ENCODE results near the gene GTPBP8. TPM values are rescaled to one million over a fixed set of nuclear protein-coding genes. Genes with fewer than 3 reads are reported as not detected.

Gene GTPBP8
- total and polyA plus RNA-seq, 2 of the 8 experiments (the other 6 are each of a cell fraction or from before 2014, with no cell fraction given) = 25.8 to 27.6 TPM

GRCh38 chr3:112974894-112975293 lies 15.9 kb upstream of the GTPBP8 start, which contains the start of gene CD200R1:
Gene CD200R1, minus strand, starts transcription at chr3:112975103. Its CDS starts 246 bp downstream, at chr3:112974857.
- Histone ChIP-seq H3K4me2 (ENCODE audit: insufficient read depth in 1 of 2, low read depth in 2 of 2, low read length in 2 of 2) (no peak within 1 kb of the TSS), H3K56ac (replicated peaks; ENCODE audit: insufficient read length, low read depth, low read length) (no peak within 1 kb of the TSS), H2BK20ac (ENCODE audit: low read length) (no peak within 1 kb of the TSS), H3K4me3 (ENCODE audit: extremely low read depth in 1 of 4, insufficient read depth in 2 of 4, low read depth in 3 of 4, low read length in 4 of 4) (no peak within 1 kb of the TSS), H3K9me3 (ENCODE audit: insufficient read depth in 2 of 2, low read depth in 1 of 2, low read length in 1 of 2) (no peaks in the 10 kb centered on the region), H4K91ac (replicated peaks; ENCODE audit: insufficient read length, low read length) (no peak within 1 kb of the TSS), H2BK12ac (ENCODE audit: low read depth, low read length) (no peak within 1 kb of the TSS), H4K8ac (ENCODE audit: extremely low read depth, insufficient read depth, low read length) (no peak within 1 kb of the TSS), H2AFZ (ENCODE audit: low read length) (no peak within 1 kb of the TSS), H2BK15ac (ENCODE audit: low read length) (no peak within 1 kb of the TSS), H3K23me2 (ENCODE audit: low read depth, low read length) (no peaks in the 10 kb centered on the region), H2AK5ac (ENCODE audit: low read depth, low read length) (no peak within 1 kb of the TSS), H2BK120ac (replicated peaks; ENCODE audit: low read depth, low read length) (no peak within 1 kb of the TSS), H3K79me2 (ENCODE audit: control insufficient read depth in 1 of 2, insufficient read depth in 2 of 2, low read length in 2 of 2) (no peaks in the 10 kb centered on the region), H2BK5ac (ENCODE audit: low read depth, low read length) (no peak within 1 kb of the TSS), H3K36me3 (ENCODE audit: control insufficient read depth in 2 of 4, insufficient read depth in 4 of 4, low read length in 3 of 4) (no peaks in the 10 kb centered on the region), H3K27me3 (replicated peaks in 1 of 4; ENCODE audit: control insufficient read depth in 3 of 4, extremely low read depth in 1 of 4, insufficient read depth in 3 of 4, low read length in 3 of 4) (no peaks in the 10 kb centered on the region), H3K27ac (ENCODE audit: low read depth, low read length) (no peak within 1 kb of the TSS), H4K5ac (ENCODE audit: insufficient read length, low read depth, low read length) (no peak within 1 kb of the TSS), H3K9ac (replicated peaks in 1 of 4; ENCODE audit: extremely low read depth in 1 of 4, low read depth in 3 of 4, low read length in 3 of 4) (no peak within 1 kb of the TSS), H3K23ac (ENCODE audit: insufficient read length) (no peak within 1 kb of the TSS), H3K79me1 (ENCODE audit: low read depth, low read length) (no peaks in the 10 kb centered on the region), H3K4me1 (replicated peaks in 1 of 4; ENCODE audit: control insufficient read depth in 3 of 4, insufficient read depth in 4 of 4, low read length in 3 of 4) (no peaks in the 10 kb centered on the region), H3K4ac (replicated peaks; ENCODE audit: insufficient read length, low read depth, low read length) (no peak within 1 kb of the TSS), H3K14ac (ENCODE audit: insufficient read length) (no peak within 1 kb of the TSS), H4K20me1 (replicated peaks in 1 of 2; ENCODE audit: control insufficient read depth in 1 of 2, insufficient read depth in 2 of 2, low read length in 2 of 2) (no peaks in the 10 kb centered on the region), H3K18ac (ENCODE audit: extremely low read depth, low read length) (no peak within 1 kb of the TSS)
- ChIA-PET POLR2A (ENCODE audit: partially characterized antibody) (interaction anchor here (1.0 to 2.2 kb wide), 2 partner anchors 16 to 44 kb away, joined by 4 to 7 read pairs; partner anchors contain the start of gene GTPBP8), CTCF (ENCODE audit: partially characterized antibody) (interaction anchor here (0.7 to 1.3 kb wide), 6 partner anchors 8 to 240 kb away, joined by 3 to 6 read pairs (median 3); no protein-coding TSS in a partner anchor)
- DNase-seq (ENCODE audit: low read depth in 1 of 2, low spot score in 2 of 2) (no peak), FAIRE-seq (no peak)
- 92% methylated on average over 5 of the region's 5 CpGs; no CpG with 5 or more reads in 1 of the 2 experiments for WGBS, 2 experiments (ENCODE audit: extremely low coverage in 1 of 2, insufficient coverage in 1 of 2, insufficient read length in 1 of 2, insufficient replicate concordance in 2 of 2, low coverage in 1 of 2, low lambda C conversion rate in 2 of 2, missing lambda C conversion rate in 1 of 2)
- TF ChIP-seq CTBP2 (IDR thresholded peaks at IDR 0.05; ENCODE audit: borderline replicate concordance, insufficient read depth, insufficient read length, low read length) (no peak), FOSL1 (IDR thresholded peaks at IDR 0.05; ENCODE audit: insufficient read depth, low read depth, low read length) (no peak), EGR1 (IDR thresholded peaks at IDR 0.05; ENCODE audit: borderline replicate concordance, low read depth, low read length) (no peak), ASH2L (IDR thresholded peaks at IDR 0.05; ENCODE audit: low read length) (no peak), SAP30 (IDR thresholded peaks at IDR 0.05; ENCODE audit: insufficient read depth, insufficient replicate concordance, low read length) (no peak)
